Fibroblast of pulmonary artery (primary cell): ENCODE results near the gene PRICKLE1.

Experiments
- DNase-seq: peaks from one replicate; pipeline ENCODE4 v3.0.0-alpha.2; 2010; ENCODE audit warnings: low read depth
- H3K4me3 ChIP-seq: replicated peaks from 2 replicates; pipeline ENCODE4 v1.5.1; 2011; ENCODE audit warnings: low read depth, mild to moderate bottlenecking, control low read depth, low read length, moderate library complexity
- TF ChIP-seq, protein P1 (sequence below): IDR thresholded peaks from 2 replicates; pipeline ENCODE4 v1.5.1; 2011; ENCODE audit warnings: mild to moderate bottlenecking, control low read depth, low read length, inconsistent platforms; ENCODE audit errors: missing control alignments

Gene PRICKLE1

GRCh38 chr12:42481368-42481767, 108.2 kb downstream of the PRICKLE1 start:
- no peak overlapping the region for H3K4me3 ChIP-seq
- no peak for DNase-seq
- TF ChIP-seq, protein P1, sequence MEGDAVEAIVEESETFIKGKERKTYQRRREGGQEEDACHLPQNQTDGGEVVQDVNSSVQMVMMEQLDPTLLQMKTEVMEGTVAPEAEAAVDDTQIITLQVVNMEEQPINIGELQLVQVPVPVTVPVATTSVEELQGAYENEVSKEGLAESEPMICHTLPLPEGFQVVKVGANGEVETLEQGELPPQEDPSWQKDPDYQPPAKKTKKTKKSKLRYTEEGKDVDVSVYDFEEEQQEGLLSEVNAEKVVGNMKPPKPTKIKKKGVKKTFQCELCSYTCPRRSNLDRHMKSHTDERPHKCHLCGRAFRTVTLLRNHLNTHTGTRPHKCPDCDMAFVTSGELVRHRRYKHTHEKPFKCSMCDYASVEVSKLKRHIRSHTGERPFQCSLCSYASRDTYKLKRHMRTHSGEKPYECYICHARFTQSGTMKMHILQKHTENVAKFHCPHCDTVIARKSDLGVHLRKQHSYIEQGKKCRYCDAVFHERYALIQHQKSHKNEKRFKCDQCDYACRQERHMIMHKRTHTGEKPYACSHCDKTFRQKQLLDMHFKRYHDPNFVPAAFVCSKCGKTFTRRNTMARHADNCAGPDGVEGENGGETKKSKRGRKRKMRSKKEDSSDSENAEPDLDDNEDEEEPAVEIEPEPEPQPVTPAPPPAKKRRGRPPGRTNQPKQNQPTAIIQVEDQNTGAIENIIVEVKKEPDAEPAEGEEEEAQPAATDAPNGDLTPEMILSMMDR = no peak

- DNase-seq = no peak
- TF ChIP-seq, protein P1 = no peak
- H3K4me3 ChIP-seq = no peak overlapping the region
These were observed 111.6 kb downstream of the PRICKLE1 start for GRCh38 chr12:42477941-42478340.

GRCh38 chr12:42475106-42475505, 114.4 kb downstream of the PRICKLE1 start:
- DNase-seq = no peak
- TF ChIP-seq, protein P1 = no peak
- no peak overlapping the region for H3K4me3 ChIP-seq

- no peak overlapping the region for H3K4me3 ChIP-seq
- TF ChIP-seq, protein P1 = no peak
- peak; percentile 9 for DNase-seq
These were observed 115.2 kb downstream of the PRICKLE1 start for GRCh38 chr12:42474391-42474790.

DNA sequence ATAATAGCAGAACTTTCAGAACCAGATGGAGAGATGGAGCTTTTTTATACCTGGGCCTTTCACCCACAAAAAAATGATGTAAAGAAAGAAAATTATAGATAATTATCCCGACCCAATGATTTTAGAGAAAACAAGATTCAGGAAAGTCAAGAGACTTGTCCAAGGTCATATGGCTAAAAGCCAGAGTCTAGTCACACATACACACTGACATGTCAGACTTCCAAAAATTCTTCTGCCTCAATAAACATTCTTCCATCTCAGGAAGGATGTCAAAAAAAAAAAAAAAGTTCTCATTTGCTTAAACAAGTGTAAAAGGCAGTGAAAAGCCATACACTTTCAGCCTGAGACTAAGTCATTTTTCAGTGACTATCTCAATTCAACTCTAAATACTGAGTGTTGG, 116.0 kb downstream of the PRICKLE1 start:
- no peak for DNase-seq
- H3K4me3 ChIP-seq = no peak overlapping the region
- TF ChIP-seq, protein P1 = no peak

GRCh38 chr12:42473130-42473529, 116.4 kb downstream of the PRICKLE1 start:
- peak; percentile 45 for DNase-seq
- TF ChIP-seq, protein P1 = no peak
- H3K4me3 ChIP-seq = no peak overlapping the region

- H3K4me3 ChIP-seq = no peak overlapping the region
- TF ChIP-seq, protein P1 = no peak
- no peak for DNase-seq
These were observed 117.2 kb downstream of the PRICKLE1 start for GRCh38 chr12:42472376-42472775.
